Tibial artery (tissue), 4 donors: Measurements from ENCODE around the gene MYO1B.
A peak's percentile ranks its signal among the peaks of the same experiment; 100 is the strongest.

ENCODE experiments used
- DNase-seq, 2 donors: peaks; one replicate each; pipeline ENCODE4 v3.0.0-alpha.2; 2019
- H3K27ac ChIP-seq, 2 donors: fragments of 200-600 bp; sonication (generic) in 1 of 2; 1 replicate in 1 of 2; 2 replicates in 1 of 2; pipeline ENCODE4 v1.5.1; 2018 to 2019; ENCODE audit warnings: mild to moderate bottlenecking in 1 of 2
- H3K27me3 ChIP-seq, 2 donors: fragments of 200-600 bp; sonication (generic) in 1 of 2; one replicate each; pipeline versions ENCODE4 v1.5.1 to v1.6.0; 2016 to 2019
- H3K36me3 ChIP-seq, 3 donors: fragments of 200-600 bp; sonication (generic) in 2 of 3; one replicate each; pipeline ENCODE4 v1.5.1; 2016 to 2019; ENCODE audit warnings: mild to moderate bottlenecking in 2 of 3
- H3K4me1 ChIP-seq, 4 donors: fragments of 200-600 bp; sonication (generic) in 2 of 4; 1 replicate in 3 of 4; 2 replicates in 1 of 4; pipeline ENCODE4 v1.5.1; 2016 to 2019
- H3K4me3 ChIP-seq, 2 donors: fragments of 200-600 bp; sonication (generic) in 1 of 2; 1 replicate in 1 of 2; 2 replicates in 1 of 2; pipeline ENCODE4 v1.5.1; 2018 to 2019; ENCODE audit warnings: mild to moderate bottlenecking in 2 of 2
- H3K9me3 ChIP-seq, 3 donors: fragments of 200-600 bp; sonication (generic) in 1 of 3; one replicate each; pipeline ENCODE4 v1.5.1; 2016 to 2019
- intact Hi-C: fragments of 100-400 bp; cut with DNase I; formaldehyde crosslinking; loops from one replicate; pipeline ENCODE4 v1.15.0; 2023; ENCODE audit warnings: low total_unique reads
- TF ChIP-seq, protein P1 (sequence below), 2 experiments: fragments of 200-600 bp in 1 of 2; fragments of 450-650 bp in 1 of 2; IDR thresholded peaks; one replicate each; pipeline ENCODE4 v1.5.1; 2017 to 2019; ENCODE audit warnings: antibody characterized with exemption in 2 of 2, mild to moderate bottlenecking in 1 of 2, moderate library complexity in 1 of 2

Gene MYO1B

DNA sequence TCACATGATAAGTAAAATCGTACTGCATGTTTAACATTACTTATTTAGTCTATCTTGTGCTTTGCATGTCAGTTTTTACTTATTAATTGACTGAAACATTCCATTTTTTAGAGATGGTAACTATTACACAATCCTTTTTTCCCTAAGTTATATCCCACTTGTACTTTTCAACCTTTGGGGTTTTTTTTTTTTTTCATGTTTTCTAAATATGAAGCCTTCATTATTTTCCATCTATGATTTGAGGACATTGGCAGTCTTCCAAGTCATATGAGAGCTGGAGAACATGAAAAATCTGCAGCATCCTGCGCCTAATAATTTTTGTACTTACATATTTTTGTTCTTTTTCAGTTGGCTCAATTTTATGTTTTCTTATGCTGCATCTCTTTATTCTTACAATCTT is 113.9 kb downstream of the MYO1B start:
- TF ChIP-seq, protein P1, sequence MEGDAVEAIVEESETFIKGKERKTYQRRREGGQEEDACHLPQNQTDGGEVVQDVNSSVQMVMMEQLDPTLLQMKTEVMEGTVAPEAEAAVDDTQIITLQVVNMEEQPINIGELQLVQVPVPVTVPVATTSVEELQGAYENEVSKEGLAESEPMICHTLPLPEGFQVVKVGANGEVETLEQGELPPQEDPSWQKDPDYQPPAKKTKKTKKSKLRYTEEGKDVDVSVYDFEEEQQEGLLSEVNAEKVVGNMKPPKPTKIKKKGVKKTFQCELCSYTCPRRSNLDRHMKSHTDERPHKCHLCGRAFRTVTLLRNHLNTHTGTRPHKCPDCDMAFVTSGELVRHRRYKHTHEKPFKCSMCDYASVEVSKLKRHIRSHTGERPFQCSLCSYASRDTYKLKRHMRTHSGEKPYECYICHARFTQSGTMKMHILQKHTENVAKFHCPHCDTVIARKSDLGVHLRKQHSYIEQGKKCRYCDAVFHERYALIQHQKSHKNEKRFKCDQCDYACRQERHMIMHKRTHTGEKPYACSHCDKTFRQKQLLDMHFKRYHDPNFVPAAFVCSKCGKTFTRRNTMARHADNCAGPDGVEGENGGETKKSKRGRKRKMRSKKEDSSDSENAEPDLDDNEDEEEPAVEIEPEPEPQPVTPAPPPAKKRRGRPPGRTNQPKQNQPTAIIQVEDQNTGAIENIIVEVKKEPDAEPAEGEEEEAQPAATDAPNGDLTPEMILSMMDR (IDR thresholded peaks at IDR 0.05): no peak

DNA sequence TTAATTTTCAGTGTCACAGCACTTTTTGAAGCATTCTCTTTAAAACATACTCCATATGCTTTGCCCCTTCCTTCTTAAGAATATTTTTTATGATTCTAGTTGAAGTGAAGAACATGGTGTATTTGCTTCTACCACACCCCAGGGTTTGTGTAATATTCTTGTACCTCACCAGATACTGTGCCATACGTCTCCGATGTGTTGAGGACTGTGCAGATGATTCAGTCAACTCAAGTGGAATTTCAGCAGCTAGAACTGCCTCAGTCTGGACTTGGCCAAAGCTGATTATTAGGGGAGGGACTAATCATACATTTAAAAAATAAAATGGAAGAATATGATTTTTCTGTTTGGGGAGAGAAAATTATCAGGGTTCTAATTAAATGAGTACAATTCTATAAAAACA is 115.7 kb downstream of the MYO1B start:
- Histone ChIP-seq H3K27ac (no peak overlapping the region), H3K27me3 (no peaks in the 10 kb centered on the region), H3K36me3 (peaks cover 0 to 8% (median 0%) of the 10 kb centered on the region in 3 donors), H3K4me1 (peaks cover 0 to 52% (median 5%) of the 10 kb centered on the region in 4 donors), H3K4me3 (no peak overlapping the region), H3K9me3 (no peaks in the 10 kb centered on the region)
- TF ChIP-seq, protein P1 (IDR thresholded peaks at IDR 0.05): no peak
- intact Hi-C loops: no loop called here
- DNase-seq: no peak

More for the DNA sequence above, 113.9 kb downstream of the MYO1B start:
- H3K27me3 ChIP-seq: no peaks in the 10 kb centered on the region
- H3K36me3 ChIP-seq: no peaks in the 10 kb centered on the region
- H3K4me1 ChIP-seq: peaks cover 0 to 37% (median 2%) of the 10 kb centered on the region in 4 donors
- H3K4me3 ChIP-seq: no peak overlapping the region
- H3K9me3 ChIP-seq: no peaks in the 10 kb centered on the region
- H3K27ac ChIP-seq: peak overlapping the region in 1 of 2 donors; percentile 1
- intact Hi-C loops: no loop called here
- no peak for DNase-seq

DNA sequence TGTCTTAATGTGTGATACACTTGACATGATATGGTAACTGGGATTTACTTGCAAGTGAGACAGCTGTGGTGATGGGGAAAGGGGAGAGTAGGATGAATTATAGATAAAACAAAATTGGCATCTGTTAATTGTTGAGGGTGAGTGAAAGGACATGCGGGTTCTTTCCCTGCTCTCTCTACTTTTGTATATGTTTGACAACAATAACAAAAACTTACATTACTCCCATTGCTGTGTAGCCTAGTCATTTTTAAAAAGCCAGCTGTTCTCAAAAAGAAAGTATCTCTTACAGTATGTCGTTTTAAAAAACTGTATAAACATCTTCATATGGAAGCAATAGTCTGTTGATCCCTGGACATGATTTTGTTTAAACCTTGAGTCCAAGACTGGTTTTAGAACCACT is 117.6 kb downstream of the MYO1B start:
- no peaks in the 10 kb centered on the region for H3K9me3 ChIP-seq
- DNase-seq: no peak
- intact Hi-C loops: no loop called here
- peaks cover 0 to 8% (median 0%) of the 10 kb centered on the region in 3 donors for H3K36me3 ChIP-seq
- H3K27ac ChIP-seq: no peak overlapping the region
- H3K27me3 ChIP-seq: no peaks in the 10 kb centered on the region
- TF ChIP-seq, protein P1 (IDR thresholded peaks at IDR 0.05): no peak
- no peak overlapping the region for H3K4me3 ChIP-seq
- H3K4me1 ChIP-seq: peaks cover 0 to 71% (median 16%) of the 10 kb centered on the region in 4 donors

DNA sequence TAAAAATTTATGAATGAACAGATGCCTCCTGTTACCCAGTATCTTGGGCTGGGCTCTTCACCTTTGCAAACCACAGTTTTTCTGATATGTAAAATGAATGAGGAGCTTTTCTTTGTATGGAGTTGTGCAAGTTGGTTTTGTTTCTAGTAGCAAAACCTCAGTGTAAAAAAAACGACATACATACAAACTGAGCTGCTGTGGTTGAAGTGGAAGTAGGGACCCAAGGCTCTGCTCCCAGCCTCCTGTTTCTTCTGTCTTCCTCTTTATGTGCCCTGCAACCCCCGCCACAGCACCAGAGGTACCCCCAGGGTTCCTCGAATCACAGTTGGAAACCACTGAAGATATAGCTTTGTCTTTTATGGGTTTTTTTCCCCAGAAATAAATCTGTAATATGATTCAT is 118.1 kb downstream of the MYO1B start:
- TF ChIP-seq, protein P1 (IDR thresholded peaks at IDR 0.05): no peak
- Histone ChIP-seq H3K4me3 (no peak overlapping the region), H3K36me3 (peaks cover 0 to 8% (median 0%) of the 10 kb centered on the region in 3 donors), H3K9me3 (no peaks in the 10 kb centered on the region), H3K4me1 (peaks cover 0 to 74% (median 16%) of the 10 kb centered on the region in 4 donors), H3K27ac (no peak overlapping the region), H3K27me3 (no peaks in the 10 kb centered on the region)
- DNase-seq: no peak
- intact Hi-C loops: no loop called here

DNA sequence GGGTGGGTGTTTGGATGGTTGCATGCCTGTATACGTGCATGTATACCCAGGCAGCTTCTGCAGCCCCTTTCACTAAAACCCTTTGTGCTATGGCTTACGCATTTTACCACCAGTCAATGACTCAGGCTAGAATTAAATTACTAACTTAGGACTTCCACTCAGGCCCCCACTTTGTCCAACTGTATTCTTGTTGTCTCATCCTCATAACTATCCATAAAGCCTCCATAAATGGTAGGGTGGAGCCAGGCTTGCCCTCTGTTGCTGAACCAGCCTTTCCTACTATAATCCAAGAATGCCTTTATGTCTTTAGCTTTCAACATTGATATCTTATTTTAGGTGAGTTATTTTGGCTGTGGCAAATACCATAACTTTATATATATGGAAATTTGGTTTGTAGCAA is 119.9 kb downstream of the MYO1B start:
- no peak for DNase-seq
- H3K4me1 ChIP-seq: peaks cover 0 to 63% (median 14%) of the 10 kb centered on the region in 4 donors
- H3K36me3 ChIP-seq: peaks cover 0 to 8% (median 0%) of the 10 kb centered on the region in 3 donors
- H3K27me3 ChIP-seq: no peaks in the 10 kb centered on the region
- no peak overlapping the region for H3K4me3 ChIP-seq
- intact Hi-C loops: no loop called here
- peak overlapping the region in 1 of 2 donors; percentile 64 for H3K27ac ChIP-seq
- TF ChIP-seq, protein P1 (IDR thresholded peaks at IDR 0.05): no peak
- no peaks in the 10 kb centered on the region for H3K9me3 ChIP-seq

DNA sequence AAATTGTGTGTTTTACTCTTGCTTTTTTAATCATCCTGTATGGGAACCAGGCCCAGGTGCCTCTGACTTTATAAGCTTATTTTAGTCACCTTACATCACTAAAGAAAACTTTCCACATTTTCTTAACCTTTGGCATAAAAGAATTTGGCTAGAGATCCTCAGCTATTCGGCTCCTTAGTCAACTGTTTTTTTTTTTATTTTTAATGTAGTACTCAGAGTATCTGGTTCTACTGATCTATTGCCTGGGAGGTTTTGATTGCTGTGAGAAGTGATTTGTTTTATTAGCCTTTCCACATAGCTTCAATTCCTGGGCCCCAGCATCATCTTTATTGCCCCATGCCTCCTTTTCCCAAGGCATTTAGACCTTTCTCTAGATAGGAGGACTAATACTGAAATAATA is 121.0 kb downstream of the MYO1B start:
- peaks cover 0 to 8% (median 0%) of the 10 kb centered on the region in 3 donors for H3K36me3 ChIP-seq
- H3K4me3 ChIP-seq: no peak overlapping the region
- H3K27ac ChIP-seq: peak overlapping the region; percentile 50 to 64
- no peaks in the 10 kb centered on the region for H3K27me3 ChIP-seq
- DNase-seq: no peak
- H3K4me1 ChIP-seq: peaks cover 0 to 63% (median 14%) of the 10 kb centered on the region in 4 donors
- no peaks in the 10 kb centered on the region for H3K9me3 ChIP-seq
- intact Hi-C loops: no loop called here
- TF ChIP-seq, protein P1 (IDR thresholded peaks at IDR 0.05): no peak
